Right lobe of liver (tissue), 4 donors: ENCODE data around the gene AMOTL2.

Experiments
- POLR2A ChIP-seq: fragments of 450-650 bp; IDR thresholded peaks from one replicate; pipeline ENCODE4 v1.6.1; 2017; ENCODE audit warnings: antibody characterized with exemption, mild to moderate bottlenecking
- TF ChIP-seq, protein P1 (sequence below), 4 donors: fragments of 200-600 bp in 3 of 4; fragments of 450-650 bp in 1 of 4; IDR thresholded peaks; one replicate each; pipeline versions ENCODE4 v1.5.1 to v1.8.0; 2016 to 2022; ENCODE audit warnings: antibody characterized with exemption in 4 of 4, mild to moderate bottlenecking in 2 of 4
- donor health status: DM: no; HTN: no; CAD: no.
- donor health status: DM: no; HTN: no; CAD: no.
- donor health status: DM: no; HTN: yes; CAD: no.

GRCh38 chr3:134320749-134321148, 53.5 kb downstream of the AMOTL2 start:
- TF ChIP-seq, protein P1, sequence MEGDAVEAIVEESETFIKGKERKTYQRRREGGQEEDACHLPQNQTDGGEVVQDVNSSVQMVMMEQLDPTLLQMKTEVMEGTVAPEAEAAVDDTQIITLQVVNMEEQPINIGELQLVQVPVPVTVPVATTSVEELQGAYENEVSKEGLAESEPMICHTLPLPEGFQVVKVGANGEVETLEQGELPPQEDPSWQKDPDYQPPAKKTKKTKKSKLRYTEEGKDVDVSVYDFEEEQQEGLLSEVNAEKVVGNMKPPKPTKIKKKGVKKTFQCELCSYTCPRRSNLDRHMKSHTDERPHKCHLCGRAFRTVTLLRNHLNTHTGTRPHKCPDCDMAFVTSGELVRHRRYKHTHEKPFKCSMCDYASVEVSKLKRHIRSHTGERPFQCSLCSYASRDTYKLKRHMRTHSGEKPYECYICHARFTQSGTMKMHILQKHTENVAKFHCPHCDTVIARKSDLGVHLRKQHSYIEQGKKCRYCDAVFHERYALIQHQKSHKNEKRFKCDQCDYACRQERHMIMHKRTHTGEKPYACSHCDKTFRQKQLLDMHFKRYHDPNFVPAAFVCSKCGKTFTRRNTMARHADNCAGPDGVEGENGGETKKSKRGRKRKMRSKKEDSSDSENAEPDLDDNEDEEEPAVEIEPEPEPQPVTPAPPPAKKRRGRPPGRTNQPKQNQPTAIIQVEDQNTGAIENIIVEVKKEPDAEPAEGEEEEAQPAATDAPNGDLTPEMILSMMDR (IDR thresholded peaks at IDR 0.05), result no peak
- TF ChIP-seq POLR2A, result no peak
